ENCODE measurements around the gene VSIG10L. TPM values are rescaled to one million over a fixed set of nuclear protein-coding genes. Genes with fewer than 3 reads are reported as not detected.

Gene VSIG10L
- total RNA-seq, 1 donor from 2014 or later: 0.92 TPM

DNA sequence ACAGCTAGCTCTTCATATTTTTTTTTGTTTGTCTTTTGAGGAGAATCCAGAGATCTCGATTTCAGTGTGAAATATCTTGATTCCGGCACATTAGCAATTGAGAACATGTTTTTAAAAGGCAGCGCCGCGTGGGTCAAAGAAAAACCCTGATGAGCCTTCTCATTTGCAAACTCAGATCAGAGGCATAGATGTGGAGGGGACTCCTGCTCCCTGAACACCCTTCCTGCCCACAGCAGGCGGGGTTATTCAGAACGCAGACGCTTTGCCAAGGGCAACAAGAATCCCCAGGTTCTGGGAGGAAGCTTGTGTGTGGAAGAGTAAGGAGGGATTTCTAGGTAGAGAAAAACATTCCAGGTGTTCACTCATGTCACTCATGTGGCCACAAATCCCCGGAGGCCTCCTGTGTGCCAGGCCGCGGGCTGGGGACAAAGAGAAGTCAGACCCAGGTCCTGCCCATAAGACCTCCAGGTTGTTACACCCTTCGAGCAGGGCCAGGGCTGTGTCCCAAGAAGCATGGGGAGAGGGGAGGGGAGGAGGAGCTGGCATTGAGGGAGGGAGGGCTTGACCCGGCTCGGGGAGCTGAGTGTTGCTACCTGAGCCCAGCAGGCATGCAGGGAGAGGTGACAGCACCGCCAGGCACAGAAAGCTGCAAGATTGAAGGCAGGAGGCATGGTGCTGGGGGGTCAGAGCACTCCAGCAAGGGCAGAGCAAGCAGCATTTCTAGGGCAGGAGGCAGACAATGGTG, 46.4 kb downstream of the VSIG10L start:
- H3K4me3 ChIP-seq (ENCODE audit: low read depth, low read length): no peak overlapping the region
- DNase-seq (ENCODE audit: low read depth): no peak
- TF ChIP-seq, protein P1, sequence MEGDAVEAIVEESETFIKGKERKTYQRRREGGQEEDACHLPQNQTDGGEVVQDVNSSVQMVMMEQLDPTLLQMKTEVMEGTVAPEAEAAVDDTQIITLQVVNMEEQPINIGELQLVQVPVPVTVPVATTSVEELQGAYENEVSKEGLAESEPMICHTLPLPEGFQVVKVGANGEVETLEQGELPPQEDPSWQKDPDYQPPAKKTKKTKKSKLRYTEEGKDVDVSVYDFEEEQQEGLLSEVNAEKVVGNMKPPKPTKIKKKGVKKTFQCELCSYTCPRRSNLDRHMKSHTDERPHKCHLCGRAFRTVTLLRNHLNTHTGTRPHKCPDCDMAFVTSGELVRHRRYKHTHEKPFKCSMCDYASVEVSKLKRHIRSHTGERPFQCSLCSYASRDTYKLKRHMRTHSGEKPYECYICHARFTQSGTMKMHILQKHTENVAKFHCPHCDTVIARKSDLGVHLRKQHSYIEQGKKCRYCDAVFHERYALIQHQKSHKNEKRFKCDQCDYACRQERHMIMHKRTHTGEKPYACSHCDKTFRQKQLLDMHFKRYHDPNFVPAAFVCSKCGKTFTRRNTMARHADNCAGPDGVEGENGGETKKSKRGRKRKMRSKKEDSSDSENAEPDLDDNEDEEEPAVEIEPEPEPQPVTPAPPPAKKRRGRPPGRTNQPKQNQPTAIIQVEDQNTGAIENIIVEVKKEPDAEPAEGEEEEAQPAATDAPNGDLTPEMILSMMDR (conservative IDR thresholded peaks at IDR 0.05; ENCODE audit: low read depth, low read length): no peak

- DNase-seq (ENCODE audit: low read depth): no peak
- no peak overlapping the region for H3K4me3 ChIP-seq (ENCODE audit: low read depth, low read length)
These were observed 47.0 kb downstream of the VSIG10L start for GRCh38 chr19:51294977-51295375.

GRCh38 chr19:51294211-51294976, 47.5 kb downstream of the VSIG10L start:
- no peak overlapping the region for H3K4me3 ChIP-seq (ENCODE audit: low read depth, low read length)
- TF ChIP-seq, protein P1 (conservative IDR thresholded peaks at IDR 0.05; ENCODE audit: low read depth, low read length): no peak
- no peak for DNase-seq (ENCODE audit: low read depth)

More at GRCh38 chr19:51294977-51295375, 47.0 kb downstream of the VSIG10L start:
- TF ChIP-seq, protein P1 (conservative IDR thresholded peaks at IDR 0.05; ENCODE audit: low read depth, low read length): no peak

- TF ChIP-seq, protein P1 (conservative IDR thresholded peaks at IDR 0.05; ENCODE audit: low read depth, low read length): no peak
- H3K4me3 ChIP-seq (ENCODE audit: low read depth, low read length): no peak overlapping the region
These were observed 48.2 kb downstream of the VSIG10L start for GRCh38 chr19:51293571-51294210.

DNA sequence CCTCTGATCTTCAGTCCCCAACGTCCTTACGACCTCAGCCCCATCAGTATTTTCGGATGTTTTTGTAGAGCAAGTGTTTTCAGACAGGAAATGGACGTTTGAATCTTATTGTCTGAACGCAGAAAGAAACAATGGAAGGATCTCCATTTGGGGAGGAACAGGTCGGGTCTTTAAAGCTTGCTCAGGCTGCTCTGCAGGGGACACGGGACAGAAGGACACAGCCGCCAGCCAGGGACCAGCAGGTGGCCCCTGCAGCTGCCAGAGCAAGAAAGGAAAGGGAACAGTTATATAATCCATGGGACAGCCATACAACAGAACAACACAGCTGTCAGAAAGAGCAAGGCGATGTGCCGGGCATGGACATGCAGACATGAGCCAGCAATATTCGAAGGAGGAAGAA, 49.0 kb downstream of the VSIG10L start:
- H3K4me3 ChIP-seq (ENCODE audit: low read depth, low read length): no peak overlapping the region
- DNase-seq (ENCODE audit: low read depth): no peak
- TF ChIP-seq, protein P1 (conservative IDR thresholded peaks at IDR 0.05; ENCODE audit: low read depth, low read length): no peak

More at GRCh38 chr19:51293571-51294210, 48.2 kb downstream of the VSIG10L start:
- DNase-seq (ENCODE audit: low read depth): no peak

DNA sequence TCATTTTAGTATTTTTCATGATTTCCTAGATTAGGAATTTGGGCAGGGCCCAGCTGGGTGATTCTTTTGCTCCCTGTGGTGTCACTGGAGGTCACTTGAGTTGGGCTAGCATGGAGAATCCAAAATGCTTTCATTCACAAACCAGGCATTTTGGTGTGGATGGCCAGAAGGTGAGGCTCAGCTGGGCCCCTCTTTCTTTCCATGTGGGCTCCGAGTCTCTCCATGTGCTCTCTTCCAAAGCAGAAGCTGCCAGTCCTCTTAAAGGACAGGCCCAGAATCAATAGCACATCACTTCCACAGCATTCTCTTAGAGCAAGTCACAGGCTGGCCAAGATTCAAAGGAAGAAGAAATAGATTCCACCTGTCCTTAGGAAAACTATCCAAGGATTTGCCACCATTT, 52.3 kb downstream of the VSIG10L start:
- no peak for DNase-seq (ENCODE audit: low read depth)
- no peak overlapping the region for H3K4me3 ChIP-seq (ENCODE audit: low read depth, low read length)
- TF ChIP-seq, protein P1 (conservative IDR thresholded peaks at IDR 0.05; ENCODE audit: low read depth, low read length): no peak

All from epithelial cell of proximal tubule (primary cell).